NCI-H187 treated with DMSO at 0.1 percent for 48 hours (cell line): ENCODE results near the gene CRYL1.

Source experiments
- DNase-seq: peaks from one replicate; lab custom pipeline; 2025; lab: John Stamatoyannopoulos, UW

The CRYL1 gene

GRCh38 chr13:20526664-20527063 lies 1.0 kb upstream of the CRYL1 start:
- no peak for DNase-seq

DNA sequence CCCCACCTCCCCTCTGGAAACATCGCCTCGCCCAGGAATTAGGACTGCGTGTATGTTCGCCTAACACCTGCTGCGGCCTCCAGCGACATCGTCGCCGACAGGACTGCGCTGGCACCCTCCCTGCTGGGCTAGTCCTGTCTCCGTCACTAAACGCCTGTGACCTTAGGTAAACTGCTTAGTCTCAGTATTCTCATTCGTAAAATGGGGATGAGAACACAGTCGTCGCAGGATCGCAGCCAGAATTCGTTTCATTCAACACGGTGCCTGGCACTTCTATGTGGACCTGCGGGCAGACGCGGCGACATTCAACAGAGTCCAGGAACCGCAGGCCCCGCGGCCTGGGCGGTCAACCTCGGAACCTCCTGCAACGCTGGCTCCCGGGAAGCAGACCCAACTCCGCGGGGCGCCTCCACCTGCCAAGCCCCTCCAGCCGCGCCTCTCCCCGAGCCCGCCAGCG lies 485 bp downstream of the CRYL1 start:
- DNase-seq = no peak

DNA sequence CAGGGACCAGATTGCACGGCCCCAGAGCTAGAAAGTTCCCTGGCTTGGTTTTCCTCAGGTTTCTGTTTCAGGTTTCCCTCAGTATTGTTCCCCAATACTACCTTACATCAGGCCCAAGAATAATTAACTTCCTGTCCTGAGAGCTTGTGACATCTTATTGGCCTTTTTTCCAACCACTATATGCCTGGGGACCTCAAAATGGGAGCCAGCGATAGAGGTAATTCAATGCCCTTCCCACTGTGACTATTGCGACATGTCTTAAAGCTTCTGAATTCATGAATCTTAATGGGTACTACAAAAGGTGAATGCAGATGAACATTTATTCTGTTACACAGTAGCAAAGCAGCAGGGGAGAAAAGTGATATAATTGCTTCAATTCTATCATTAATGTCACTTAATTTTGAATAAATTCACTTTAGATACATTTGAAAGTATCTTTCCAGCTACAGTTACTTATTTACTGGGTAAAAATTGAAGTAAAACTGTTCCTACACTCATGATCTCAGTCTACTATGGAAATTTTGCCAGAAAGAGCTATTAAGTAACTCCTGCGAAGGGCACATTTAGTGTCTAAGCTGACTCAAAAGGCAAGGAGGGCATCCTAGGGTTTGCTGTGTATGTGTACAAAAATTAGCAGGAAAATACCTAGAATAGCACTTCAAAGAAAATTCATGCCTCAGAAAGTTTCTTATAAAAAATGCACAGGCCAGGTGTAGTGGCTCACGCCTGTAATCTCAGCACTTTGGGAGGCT lies 4.1 kb downstream of the CRYL1 start:
- no peak for DNase-seq

DNA sequence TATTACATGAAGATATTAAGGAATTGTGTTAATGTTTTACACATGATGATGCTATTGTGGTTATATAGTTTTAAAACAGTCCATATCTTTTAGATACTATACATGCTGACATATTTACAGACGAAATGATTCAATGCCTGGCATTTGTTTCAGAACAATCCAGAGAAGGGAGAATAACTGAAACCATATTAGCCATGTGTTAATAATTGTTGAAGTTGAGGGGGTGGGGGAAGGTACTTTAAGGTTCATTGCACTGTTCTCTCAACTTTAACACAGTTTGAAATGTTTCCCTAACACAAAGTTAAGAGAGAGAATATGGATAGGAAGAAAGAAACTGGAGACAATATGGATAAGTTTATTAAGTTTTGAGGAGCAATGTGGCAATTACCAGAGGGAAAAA lies 5.8 kb downstream of the CRYL1 start:
- no peak for DNase-seq

GRCh38 chr13:20518660-20519100 lies 7.0 kb downstream of the CRYL1 start:
- no peak for DNase-seq

- DNase-seq = no peak
Measured at GRCh38 chr13:20514866-20515265, 10.8 kb downstream of the CRYL1 start.

DNA sequence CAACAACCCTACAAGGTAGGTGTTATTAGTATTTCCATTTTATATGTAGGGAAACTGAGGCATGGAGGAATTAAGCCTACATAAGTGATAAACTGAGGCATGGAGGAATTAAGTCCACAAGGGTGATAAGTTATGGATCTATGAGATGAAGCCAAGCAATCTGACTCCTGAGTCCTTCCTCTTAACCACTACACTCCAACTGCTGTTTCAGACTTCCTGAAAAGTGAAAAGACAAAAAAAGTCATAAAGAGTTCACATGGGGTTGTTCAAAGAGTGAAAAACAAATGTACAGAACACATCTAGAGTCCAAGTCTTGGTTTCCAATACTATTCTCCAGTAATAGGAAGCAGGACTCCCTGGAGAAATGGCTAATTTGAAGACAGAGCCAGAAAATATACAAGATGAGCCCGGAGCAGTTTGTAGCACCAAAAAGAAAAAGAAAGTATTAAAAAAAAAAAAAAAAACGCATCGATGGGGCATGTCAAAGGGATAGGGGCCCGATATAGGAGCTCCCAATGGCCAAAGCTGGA lies 12.1 kb downstream of the CRYL1 start:
- DNase-seq = no peak

DNA sequence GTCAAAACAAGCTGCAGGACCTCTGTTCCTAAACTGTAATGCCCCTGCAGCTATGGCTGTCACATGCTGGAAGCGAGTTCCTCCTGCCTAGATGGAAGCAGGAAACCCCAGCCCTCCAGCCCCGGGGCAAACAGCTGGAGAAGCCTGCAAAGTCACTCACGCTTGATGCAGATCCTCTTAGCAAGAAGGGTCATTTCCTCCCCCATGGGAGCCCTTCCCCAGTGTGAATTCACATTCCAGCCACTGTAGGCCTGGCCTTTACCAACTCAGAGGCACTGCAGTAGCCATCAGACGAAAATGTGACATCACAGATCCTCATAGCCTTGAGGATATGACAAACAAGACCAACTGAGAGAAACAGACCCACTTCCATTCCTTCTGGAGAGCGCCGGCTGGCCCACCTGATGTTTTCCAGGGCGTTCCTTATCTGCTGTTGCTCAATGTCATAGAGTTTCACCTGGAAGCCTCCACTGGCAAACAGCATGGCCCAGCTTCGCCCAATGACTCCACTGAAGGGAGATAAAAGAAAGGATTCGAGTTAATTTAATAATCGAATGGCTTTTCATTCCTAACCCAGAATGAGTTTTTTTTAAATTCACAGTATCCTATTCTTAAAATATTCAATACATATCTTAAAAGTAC lies 13.5 kb downstream of the CRYL1 start:
- no peak for DNase-seq

DNA sequence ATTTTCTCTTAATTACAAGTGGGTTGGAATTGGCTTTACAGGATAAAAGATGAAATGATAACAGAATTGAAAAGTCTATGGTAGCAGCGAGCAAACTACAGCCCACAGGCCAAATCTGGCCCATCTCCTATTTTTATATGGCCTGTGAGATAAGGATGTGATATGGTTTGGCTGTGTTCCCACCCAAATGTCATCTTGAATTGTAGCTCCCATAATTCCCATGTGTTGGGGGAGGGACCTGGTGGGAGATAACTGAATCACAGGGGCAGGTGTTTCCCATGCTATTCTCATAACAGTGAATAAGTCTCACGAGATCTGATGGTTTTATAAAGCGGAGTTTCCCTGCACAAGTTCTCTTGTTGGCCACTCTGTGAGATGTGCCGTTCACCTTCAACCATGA lies 19.0 kb downstream of the CRYL1 start:
- DNase-seq = no peak

DNA sequence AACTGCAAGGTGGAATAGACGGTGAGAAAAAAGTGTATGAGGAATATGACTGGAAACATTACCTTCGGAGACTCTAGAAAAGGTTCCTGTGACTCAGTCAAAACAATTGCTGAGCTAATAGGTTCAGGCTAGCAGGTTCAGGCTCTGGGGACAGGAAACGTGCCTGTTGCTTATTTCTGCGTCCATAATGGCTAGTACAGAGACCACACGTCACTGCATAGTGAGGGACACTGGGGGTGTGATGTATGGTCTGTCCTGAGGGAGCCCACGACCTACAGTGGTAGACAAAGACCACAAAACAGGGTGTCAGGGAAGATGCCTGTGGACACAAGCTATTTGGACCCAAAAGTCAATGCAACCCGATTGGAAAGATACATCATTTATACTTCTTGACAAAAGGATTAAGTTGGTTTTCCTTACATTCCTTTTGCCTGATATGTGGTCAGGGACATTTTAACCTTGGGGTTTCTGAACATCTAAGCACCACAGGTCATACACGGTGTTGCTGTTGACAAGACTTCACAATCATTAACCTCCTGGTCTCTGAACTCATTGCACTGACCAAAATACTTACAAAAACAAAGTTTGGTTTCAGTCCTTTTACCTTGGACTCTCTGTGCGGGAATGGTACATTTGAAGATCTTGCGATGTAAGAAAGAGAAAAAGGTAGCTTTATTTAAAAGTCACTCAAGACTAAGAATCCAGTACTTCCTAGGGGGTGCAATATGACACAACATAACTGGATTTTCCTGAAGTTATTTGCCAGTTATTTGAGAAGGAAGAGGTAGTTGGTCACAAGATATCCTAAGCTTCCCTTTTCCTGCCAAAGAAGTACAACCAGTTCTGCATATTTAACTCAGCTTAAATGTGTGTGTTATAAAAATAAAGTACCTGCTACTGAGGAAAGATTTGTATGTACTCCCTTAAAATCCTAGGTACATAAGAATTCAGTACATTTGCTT lies 20.0 kb downstream of the CRYL1 start:
- DNase-seq = no peak

DNA sequence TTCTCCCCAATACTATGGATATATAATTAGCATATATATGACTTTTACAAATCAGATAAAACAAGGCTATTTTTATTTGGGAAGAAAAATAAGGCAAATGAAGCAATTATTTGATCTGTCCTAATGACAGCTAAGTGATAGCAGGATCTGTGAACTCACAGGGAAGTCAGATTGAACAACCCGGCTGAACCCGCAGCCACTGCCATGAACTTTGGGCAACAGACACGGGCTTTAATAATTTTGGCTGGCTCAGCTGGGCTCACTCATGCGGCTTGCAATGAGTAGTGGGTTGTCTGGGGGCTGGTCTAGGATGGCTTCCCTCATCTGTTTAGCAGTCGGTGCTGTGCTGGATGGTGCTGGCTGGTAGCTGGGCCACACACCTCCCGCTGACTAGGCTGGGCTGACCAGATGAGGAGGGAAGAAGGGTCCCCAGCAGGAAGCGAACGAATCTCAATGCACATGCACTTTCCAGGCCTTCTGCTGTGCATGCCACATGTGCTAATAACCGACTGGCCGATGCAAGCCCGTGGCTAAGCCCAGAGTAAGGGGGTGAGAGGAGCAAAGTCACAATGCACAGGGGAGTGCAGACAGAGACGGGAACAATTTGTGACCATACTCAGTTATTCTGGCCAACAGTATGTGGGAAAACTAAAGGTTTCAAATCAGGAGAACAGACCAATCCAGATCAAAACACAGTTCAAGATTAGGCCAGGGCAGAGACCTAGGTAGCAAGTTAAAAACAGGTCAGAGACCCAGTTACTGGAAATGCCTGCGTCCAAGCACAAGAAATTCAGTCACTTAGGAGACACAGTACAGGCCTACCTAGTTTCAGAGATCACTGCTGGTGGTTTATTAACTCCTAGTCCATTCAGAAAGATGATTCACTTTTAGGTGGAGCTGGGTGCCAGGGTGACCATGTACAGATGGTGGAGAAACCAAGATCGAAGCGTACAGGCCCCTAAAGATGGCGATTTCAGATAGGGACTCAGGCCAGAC lies 22.3 kb downstream of the CRYL1 start:
- no peak for DNase-seq

- no peak for DNase-seq
Measured at GRCh38 chr13:20501592-20501991, 24.1 kb downstream of the CRYL1 start.

DNA sequence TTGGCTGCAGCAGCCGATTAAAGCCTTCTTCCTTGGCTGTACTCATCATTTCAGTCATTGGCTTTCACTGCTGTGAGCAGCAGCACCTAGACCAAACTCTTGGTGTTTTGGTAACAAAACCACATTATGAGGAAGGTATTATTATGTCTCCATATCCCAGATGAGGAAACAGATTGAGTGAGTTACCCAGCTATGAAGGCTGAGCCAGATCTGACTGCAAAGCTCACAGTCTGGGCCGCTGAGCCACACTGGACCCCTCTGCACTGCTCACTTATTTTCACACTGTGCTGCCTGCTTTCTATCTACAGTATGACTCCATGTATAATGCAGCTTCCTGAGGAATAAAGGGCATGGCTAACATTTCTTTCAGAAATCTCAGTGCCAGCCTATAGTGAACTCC lies 24.5 kb downstream of the CRYL1 start:
- no peak for DNase-seq

GRCh38 chr13:20499986-20500385 lies 25.7 kb downstream of the CRYL1 start:
- DNase-seq = no peak

- no peak for DNase-seq
Measured at GRCh38 chr13:20498659-20499058, 27.0 kb downstream of the CRYL1 start.

DNA sequence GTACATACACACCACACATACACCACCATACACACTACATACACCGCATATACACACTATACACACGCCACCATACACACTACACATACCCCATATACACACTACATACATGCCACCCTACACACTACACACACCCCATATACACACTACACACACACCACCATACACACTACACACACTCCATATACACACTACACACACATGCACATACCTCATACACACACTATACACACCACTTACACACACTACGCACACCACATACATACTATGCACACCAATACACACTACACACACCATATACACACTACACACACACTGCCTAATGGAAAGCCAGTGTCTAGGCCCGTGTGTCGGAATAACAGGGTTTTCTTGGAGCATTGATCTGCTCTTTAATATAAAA lies 27.5 kb downstream of the CRYL1 start:
- no peak for DNase-seq

DNA sequence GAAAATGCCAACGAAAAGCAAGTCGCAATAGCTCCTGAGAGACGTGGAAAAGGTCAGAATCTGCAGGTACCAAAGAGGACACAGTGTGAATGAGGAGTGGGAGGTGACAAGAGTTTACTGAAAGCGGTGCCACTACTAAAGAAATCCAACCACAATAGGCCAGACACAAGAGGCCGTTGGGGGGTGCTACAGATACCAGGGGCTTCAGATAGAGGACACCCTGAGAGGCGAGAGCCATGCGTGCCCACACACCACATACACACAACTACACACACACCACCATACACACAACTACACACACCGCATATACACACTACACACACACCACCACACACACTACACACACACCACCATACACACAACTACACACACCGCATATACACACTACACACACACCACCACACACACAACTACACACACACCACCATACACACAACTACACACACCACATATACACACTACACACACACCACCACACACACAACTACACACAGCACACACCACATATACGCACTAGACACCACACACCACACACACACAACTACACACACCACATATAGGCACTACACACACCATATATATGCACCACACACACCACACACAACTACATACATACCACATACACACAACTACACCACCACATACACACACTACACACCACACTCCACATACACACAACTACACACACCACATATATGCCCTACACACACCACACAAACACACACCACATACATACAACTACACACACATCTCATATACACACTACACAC lies 28.5 kb downstream of the CRYL1 start:
- DNase-seq = no peak

DNA sequence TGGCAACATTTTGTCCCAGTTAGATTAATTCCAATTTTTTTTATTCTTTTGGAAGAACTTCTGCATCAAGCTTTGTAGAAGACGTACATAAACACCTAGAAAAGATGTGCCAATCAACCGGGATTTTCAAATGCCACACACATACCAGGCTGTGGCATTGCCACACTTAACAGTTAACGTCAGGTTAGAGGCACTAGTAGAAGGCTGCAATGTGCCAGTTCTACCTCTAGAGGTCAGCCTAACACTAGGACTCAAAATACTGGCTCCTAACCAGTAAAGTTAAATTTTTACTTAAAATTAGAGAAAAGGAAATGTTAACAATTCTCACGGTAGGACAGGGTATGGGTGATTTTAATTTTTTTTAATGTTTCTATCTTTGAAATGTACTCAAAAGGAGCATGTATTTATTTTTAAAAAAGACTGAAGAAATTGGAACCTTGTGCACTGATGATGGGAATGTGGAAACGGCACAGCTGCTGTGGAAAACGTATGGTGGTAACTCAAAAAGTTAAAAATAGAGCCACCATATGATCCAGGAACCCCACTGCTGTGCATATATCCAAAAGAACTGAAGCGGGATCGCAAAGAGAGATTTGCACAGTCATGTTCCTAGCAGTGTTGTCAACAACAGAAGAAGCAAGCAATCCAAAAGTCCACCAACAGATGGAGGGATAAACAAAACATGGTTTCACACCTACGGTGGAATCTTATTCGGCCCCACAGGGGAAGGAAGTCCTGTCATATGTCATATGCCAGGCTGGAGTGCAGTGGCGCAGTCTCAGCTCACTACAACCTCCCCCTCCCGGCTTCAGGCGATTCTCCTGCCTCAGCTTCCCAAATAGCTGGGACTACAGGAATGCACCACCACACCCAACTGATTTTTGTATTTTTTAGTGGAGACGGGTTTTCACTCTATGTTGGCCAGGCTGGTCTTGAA lies 30.3 kb downstream of the CRYL1 start:
- DNase-seq = no peak

GRCh38 chr13:20494656-20495055 lies 31.0 kb downstream of the CRYL1 start:
- no peak for DNase-seq
